Stimulated activated CD8-positive, alpha-beta memory T cell treated with anti-CD3 and anti-CD28 coated beads, Interleukin-12 subunit alpha, Interleukin-12 subunit beta, amount 100 ng/mL, for 24 hours (primary cell): ENCODE measurements around the gene SYT7.

Experiments
- DNase-seq: peaks from one replicate; pipeline ENCODE4 v3.0.0-alpha.2; 2020; ENCODE audit errors: extremely low read depth

SYT7 gene

DNA sequence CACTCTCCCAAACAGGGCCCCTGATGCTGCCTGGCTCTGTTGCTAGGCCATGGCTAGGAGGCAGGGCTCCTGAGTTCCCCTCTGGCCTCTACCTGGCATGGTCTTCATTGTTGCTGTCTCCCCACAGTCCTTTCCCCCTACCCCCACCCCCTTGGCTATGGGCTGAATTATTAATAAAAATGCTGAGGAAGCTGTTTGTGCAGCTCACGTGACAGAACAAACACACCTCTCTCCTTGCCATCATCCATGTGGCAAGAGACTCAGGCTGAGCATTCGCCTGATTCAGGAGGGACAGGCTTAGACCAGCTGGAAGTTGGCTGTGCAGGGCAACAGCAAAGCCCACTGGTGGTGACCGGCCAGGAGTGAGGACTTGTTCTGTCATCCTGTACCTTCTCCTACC, 4.2 kb upstream of the SYT7 start:
- no peak for DNase-seq

DNA sequence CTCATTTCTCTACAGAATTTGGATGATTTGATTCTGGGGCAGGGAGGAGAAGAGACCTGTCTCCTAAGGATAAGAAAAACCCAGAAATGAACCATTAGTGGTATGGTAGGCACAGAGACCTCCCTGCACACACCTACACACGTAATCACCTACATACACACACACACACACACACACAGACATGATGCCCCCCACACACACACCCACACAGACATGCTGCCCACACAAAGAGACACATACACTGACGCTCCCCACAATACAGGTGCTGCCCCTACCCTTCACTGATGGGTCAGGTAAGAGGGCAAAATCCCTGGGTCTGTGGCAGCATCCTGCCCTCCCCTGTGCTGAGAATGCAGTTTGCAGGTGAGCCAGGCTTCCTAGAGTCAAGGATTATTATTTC, 1.1 kb upstream of the SYT7 start:
- no peak for DNase-seq

DNA sequence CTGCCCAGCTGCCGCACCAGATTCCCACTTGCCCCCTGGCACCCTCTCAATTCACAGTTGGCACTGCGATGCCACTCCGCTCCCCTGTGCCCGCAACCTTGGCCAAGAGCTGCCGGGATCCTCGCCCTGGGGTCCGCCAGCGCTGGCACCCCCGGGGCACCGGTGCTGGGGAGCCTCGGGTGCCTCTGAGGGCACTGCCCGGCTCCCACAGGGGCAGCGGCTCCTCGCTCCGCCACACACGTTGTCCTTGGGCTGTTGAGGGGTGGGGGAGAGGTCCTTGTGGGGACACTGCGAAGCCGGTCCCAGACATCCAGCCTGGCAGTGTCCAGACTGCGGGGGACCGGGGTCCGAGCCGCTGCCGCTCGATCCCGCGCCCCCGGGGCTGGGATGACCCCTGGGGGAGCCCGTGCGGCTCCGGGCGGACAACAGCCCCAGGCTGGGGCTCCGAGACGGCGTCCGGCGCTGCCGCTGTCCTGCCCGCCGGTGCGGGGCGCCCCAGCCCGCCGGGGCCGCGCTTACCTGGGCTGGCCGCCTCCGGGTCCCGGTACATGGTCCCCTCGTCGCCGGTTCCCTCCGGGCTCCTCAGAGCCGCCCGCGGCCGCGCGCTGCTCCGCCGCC, 496 bp downstream of the SYT7 start:
- DNase-seq: no peak

DNA sequence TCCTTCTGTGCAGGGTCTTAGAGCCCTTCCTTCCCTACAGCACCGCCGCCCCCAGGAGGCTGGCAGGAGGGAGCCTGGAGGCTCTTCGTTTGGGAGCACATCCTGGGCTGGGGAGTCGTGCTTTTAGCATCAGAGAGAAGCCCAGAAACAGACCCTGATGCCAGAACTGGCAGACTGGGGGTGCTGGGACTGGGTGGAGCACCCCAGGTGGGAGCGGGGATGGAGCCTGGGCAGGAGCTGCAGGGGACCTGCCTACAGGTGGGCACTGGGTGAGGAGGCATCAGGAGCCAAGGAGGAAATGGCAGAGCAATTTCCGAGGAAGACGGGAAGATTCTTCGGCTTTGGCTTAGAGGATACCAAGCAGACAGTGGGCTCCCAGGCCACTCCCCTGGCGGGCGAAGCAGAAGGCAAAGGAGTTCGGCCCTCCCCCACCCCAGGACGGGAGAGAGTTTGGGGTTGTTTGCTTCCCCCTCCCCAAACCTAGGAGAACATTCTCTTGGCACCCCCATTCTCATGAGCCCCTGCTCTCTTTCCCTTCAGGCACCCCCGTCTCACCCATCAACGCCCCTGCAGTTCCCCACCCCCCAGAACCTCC, 1.1 kb downstream of the SYT7 start:
- no peak for DNase-seq

DNA sequence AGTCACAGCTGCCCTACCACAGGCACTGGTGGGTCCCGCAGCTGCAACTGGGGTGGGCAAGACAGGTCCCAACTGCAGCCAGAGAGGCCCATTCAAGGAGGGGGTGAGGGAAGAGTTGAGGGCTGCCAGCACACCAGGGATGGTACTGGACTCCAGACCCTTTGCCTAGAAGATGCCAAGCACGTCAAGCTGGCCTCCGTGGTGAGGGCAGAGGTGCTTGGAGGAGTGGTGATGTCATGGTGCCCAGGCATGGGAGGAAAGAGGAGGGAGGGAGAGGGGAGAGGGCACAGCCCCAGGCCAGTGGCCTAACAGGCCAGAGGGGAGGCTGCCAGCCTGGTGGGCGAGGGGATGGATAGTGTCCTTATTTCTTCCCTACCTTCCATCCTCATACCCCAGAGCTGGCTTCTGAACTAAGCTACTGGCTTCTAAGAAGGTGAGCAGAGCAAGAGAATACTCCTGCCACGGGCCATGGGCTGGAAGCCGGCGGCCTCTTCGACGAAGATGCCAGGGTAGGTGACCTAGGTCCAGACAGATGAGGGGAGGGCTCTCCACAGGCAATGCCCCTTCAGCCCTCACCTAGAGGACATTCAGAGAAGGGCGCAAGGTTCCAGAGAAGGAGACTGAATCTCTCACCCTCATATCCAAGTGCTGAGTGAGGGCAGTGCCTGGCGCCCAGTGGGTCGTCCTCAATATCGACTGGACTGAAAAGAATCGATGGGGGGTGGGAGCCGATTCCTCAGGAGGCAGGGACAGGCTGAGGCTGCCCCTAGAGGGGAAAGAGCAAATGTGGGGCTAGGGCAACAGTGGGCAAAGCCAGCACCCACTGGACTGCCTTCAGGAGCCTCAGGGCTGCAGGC, 1.8 kb downstream of the SYT7 start:
- DNase-seq: no peak

DNA sequence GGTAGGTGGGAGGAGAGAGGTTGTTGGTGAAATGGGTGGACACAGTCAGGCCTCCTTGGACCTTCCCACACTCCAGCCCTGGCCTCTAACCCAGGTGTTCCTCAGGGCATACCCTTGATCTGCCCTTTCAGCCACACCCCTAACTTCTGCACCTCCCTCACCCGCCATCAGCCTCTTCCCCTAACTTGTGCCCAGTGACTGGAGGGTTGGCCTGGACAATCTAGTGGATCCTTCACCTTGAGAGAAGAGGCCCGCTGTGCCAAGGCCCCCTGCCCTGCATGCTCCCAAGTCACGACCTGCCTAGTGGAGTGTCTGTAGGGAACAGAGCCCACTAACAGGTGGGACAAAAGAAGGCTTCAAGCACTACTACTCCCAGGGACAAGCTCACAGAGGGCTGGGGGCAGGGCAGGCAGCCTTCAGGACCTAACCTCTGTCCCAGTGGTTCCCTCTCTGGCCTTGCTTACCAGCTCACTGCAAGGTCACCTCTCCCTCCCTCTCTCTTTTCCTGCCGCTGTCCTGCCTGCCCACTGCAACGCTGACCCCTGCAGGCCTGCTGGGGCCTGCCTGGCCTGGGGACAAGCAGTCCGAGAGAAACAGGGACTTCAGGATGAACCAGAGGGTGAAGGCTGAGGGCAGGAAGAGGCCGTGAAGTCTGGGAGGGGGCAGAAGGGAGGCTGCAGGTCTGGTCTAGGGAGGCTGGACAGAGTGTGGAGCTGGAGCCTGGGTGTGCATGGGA, 3.3 kb downstream of the SYT7 start:
- DNase-seq: no peak

DNA sequence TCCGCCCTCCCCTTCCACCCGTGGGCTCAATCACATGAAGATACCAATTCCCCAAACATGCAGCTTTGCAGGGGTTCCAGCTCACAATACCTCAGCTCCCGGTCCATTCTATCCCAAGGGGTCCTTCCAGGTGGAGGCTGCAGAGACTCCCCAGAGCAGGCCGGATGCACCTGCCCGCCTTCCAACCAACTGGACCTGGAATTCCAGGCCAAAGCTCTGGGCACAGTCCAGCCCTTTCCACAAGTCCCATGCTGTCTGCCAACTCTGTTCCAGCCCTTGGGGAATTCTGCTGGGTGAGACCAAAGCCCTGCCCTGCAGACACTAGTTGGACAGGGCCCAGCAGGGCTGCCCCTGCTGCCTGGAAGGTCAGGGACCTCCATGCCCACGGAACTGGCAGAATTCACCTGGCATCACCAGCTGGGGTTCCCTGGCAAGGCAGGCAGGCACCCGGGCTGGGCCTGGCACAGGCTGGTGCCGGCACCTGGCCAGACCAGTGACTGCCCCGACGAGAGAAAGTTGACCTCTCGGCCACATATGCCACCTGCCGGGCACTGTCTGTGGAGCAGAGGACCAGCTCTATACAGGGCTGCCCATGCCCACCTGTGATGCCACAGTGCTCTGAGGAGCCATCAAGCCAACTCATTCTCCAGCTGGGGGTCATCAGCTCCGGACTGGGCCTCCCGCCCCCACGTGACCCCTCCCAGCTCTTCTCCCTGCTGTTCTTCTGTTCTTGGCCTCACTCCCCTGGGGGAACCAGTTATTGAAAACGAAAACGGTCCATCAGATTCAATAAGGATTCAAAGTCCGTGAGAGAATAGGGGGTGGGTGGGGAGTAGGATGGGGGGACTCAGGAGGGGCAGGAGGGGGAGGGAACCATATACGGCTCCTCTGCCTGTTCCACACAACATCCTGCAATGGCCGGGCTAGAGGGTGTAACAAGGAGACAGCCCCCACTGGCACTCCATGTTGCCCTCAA, 4.7 kb downstream of the SYT7 start:
- DNase-seq: no peak

DNA sequence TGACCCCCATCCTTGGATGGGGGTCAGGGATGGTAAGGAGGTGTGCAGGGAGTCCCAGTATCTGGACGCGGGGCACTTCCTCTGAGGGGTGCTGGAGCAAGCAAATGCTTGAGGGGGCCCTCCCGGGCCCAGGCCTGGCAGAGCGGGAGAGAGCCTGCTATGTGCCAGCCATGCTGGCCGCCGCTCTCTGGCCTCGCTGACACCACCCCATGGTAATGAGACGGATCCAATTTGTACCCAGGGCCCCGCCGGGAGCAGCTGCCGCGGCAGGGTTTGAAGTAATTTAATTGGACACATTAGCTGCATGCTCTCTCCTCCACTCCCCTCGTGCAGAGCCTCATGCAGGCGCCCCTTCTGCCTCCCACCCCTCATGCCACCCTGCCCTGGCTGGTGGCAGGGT, 6.3 kb downstream of the SYT7 start:
- no peak for DNase-seq

DNA sequence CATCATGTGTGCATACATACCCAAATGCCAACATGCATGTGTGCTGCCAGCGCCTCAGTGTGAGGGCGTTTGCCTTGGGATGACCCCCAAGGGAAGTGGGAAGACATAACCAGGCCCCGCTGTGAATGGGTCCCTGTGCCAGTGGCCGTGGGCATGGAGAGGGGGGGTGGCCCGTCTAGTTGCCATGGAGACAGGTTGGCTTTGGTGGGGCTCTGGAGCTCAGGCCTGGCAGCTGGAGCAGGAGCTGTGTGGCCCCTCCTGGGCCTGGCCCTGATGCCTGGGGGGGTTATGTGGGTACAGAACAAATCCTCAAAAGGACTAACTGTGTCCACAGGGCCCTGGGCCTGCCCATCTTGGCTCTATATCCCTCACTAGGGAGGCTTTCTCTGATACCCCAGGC, 8.0 kb downstream of the SYT7 start:
- no peak for DNase-seq

DNA sequence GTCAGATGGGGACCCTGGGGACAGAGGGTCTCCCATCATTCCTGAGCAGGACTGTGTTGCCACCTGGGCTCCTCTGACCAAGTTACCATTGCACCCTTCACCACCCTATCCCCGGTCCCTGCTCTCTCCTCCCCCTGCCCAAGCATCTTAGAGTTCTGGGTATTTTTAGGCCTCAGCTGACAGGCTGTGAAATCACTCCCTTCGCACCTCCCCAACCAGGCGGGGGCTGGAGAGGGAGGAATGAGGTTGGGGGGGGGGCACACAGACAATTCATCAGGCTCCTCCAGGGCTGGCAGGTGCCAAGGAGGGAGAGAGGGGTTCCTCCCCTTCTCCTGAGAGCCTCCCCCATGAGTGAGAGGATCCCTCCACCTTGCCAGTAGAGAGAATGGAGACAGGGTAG, 9.0 kb downstream of the SYT7 start:
- DNase-seq: no peak

DNA sequence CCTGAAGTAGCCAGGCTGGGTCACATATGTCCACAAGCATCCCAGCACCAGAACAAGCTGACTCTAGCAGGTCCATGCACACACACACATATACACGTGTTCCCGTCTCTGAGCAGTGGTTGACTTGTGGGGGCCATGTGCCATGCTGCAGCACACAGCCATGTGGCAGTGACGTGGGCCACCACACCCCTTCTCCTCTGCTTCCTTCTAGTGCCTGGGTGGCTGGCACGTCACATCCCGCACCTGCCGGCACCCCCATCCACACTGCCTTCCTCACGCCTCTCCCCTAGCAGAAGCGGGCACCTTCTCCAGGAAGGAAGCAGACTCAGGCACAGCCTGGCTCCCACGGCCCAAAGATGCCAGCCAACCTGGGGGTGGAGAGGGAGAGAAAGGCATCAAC, 9.5 kb downstream of the SYT7 start:
- no peak for DNase-seq

DNA sequence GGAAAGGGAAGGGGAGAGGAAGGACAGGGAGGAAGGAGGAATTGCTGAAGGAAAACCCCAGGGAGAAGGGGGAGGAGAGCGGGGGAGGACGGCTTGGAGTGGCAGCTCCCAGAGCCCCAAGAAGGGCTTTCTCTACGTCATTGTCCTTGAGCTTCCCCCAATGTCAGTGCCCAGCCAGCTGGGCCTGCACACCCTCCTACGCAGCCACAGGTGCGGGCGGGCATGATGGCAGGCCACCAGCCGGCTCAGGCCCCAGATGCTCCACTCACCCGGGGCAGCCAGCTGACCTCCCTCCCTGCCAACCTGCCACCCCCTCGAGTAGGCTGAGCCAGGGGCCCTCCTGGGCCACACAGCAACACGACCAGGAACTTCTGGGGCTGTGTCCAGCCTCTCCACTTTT, 11.2 kb downstream of the SYT7 start:
- no peak for DNase-seq

DNA sequence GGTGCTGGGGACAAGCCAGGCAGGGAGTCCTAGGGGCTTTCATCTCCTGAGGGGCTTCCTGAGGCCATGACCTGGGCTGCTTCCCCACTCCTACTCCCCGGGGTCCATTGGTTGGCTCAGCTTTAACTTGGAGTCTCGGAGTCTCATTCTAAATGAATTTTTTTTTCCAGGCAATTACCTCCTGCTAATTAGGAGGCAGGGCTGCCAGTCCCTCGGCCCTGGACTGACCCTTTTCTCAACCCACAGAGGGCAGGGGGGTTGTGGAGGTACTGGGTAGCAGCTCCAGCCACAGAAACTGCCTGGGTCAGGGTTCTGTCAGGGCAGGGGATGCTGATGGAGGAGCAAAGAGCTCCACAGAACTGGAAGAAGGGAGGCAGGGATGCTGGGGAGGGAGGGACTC, 11.9 kb downstream of the SYT7 start:
- no peak for DNase-seq

DNA sequence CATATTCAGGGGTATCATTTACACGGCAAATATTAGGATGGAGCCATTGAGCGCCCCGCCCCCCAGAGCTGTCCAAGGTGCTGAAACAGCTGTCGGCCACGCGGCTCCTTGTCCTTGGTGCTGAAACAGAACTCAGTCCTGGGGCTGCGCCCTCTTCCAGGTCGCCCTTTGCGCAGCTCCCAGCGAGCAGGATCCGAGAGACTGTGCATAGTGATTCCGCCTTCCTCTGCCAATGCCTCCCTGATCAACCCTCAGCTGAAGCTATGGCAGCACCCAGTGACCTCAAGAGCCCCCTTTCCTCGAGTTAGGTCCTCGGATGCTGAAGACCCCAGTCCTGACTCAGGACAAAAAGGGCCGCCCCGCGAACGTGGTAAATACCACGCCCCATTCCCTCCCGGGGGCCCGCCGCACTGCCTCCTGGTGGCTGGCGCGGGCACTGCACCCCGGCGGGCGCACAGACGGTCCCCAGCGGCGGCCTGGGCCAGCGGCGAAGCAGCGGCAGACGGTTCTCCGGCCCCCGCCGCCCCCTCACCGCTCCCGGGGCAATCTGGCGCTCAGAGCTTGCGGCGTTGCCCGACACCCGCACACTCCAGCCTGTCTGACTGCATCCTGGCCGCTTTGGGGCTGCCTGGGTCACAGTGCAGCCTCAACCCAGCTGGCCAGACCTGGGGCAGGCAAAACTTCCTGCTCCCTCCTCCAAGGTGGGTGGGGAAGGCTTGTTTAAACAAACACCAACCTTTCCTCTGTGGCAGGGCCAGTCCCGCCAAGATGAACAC, 13.4 kb downstream of the SYT7 start:
- DNase-seq: peak; percentile 51

DNA sequence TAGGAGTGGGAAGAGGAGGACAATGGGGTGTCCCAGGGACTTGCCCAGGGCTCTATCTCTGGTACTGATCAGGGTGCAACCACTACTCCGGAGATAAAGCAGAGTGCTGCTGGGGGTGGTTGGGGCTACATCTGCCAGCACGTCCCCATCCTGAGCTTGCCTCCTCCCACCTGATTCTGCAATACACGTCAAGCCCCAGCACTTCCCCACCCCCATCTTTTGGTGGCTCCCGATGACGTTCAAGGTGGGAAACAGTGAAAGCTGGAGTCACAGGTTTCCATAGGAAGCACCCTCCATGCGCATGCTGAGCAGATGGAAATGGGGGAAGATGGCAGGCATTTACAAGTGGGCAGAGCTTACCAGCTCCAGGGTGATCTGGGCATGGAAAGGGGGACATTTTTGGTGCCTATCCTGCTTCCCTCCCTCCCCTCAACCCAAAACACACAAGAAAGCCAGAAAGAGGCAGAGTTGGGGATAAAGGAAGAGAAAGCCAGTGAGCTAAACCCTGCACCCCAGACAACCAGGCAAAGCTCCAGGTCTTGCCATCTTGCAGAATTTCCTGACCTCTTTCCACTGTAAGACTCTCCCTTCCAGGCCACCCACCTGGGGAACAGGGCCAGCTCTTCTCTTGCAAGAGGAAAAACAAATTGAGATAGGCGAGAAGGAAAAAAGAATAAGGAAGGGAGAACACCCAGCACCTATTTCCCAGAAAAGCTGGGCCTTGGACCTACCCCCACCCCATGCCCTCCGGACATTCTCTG, 15.8 kb downstream of the SYT7 start:
- DNase-seq: no peak

DNA sequence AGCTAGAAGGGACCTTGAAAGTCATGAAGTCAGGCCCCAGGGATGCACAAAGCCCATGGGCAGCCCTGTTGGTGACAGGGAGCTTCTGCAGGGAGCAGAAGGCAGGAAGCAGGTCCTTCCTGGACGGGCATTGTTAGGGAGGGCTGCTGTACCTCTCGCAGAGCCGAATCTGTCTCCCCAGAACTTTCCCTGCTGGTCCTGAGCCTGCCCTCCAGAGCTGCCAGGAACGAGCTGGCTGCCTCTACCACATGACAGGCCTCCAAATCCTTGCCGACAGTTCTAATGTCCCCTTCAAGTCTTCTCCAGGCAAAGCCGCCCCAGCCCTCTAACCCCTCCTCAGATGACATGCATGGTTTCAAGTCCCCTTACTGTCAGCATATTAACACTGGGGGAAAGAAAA, 20.1 kb downstream of the SYT7 start:
- no peak for DNase-seq

DNA sequence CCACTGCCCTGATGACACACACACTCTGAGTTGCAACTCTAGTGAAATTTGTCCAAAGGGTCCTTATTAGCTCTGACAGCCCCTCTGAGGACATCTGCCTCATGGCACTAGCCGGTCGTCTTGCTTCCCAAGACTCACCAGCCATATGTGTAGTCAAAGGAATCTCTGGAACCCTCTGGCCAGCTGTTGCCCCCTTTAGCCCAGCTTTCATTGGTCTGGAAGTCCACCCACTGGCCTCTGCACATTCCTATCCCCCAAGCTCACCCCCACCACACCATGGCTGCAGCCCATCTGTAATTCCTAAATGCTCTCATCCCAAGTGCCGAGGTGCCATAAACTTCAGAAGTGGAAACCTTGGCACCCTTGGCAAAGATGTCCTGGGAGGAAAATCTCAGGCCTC, 24.3 kb downstream of the SYT7 start:
- no peak for DNase-seq

DNA sequence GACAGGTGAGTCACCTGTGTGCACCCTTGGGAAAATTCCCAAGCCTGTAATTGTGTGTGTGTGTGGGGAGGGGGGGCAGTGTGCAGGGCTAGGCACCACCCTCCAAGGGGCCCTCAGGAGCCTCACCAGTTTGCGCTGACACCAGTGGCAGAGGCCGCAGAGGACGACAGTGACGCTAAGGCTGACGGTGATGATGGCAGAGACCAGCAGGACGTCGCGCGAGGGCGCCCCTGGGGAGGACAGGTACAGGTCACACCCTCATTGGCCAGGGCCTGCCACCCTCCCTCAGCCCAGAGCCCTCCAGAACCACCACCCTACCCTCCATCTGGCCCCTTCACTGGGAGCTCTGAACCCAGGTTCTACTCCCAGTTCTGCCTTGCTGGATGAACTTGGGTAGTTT, 24.9 kb downstream of the SYT7 start:
- no peak for DNase-seq

DNA sequence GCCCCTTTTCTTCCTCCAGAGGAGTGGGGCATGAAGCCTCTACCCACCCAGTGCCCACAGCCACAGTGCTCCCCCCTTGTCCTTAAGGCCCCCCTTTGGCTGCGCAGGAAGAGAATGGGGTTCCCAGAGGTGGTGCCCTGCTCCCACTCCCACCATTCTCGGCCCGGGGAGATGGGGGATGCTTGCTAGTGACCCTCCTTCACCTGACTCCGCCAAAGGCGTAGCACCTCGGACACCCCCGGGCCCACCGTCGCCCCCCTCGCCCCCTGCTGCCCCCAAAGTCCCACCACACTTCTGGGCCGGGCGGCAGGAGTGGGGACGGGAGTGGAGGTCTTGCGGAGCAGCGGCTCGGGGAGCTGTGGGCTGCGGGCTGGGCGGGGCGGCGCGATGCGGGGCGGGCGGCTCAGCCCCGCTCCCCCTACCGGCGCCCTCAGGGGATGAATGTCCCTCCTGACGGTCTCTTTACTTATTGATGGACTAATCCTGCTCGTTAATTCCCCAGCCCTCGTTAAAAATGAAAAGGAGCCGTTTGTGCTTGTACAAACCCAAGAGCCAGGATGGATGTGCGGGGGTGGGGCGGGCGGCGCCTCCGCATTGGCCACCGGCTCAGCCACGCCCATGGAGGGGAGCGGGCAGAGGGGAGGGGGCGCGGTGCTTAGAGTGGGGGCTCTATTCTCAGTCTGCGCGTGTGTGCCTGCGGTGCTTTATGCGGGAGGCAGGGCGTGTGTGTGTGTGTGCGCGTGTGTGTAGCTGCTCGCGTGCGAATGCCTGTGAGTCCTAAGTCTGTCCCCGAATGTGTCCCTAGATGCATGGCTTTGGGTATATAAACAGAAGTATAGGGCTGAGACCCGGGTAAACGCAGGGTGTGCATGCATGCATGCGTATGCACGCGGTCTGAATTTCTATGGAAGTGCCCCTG, 25.6 kb downstream of the SYT7 start:
- DNase-seq: no peak
